Activated gamma-delta T cell treated with anti-CD3 and anti-CD28 coated beads, Interleukin-2, amount 50 U/mL, for 16 hours (primary cell): ENCODE data around the gene P2RY2.
"Not testable (repeated sequence)": the region's sequence is repeated elsewhere in the genome, so short reads cannot be mapped to it uniquely, and the experiment has no call there.

Experiments
- DNase-seq: peaks from one replicate; pipeline ENCODE4 v3.0.0-alpha.2; 2020; ENCODE audit warnings: low read depth

The P2RY2 gene

DNA sequence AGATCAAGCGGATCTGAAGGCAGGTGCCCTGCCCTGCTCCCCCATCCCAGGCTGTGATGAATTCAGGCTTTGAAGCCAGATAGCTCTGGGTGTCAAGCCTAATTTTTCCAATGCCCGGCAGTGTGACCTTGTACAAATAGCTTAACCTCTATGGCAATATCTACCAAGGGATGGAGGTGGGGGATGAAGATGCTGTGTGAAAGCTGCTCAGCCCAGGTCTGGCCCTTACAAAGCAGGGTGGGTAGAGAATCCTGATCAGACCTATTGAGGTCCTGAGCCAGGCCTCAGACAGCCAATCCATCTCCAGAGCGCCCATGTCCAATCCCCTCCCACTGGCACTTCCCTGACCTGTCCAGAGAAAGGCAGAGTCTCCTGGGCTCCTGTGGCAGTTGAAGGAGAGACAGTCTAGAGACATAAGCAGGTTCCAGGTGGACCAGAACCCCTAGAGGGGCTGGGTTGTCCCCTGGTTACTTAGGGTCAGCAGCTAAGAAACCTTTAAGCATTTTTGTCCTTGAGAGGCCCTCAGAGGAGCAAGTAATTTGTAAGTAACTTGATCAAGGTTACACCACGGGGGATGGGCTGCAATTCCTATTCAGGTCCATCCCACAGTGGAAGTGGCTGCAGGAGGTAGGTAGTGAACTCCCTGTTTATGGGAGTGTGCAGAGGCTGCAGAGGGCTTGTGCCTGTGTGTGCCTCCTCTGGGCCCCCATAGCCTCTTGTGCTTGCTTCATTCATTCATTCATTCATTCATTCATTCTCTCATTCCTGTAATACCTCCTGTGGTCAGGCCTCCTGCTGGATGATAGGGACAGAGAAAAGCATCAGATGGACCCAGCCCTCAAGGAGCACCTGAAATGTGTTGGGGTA is 10.4 kb downstream of the P2RY2 start:
- no peak for DNase-seq

DNA sequence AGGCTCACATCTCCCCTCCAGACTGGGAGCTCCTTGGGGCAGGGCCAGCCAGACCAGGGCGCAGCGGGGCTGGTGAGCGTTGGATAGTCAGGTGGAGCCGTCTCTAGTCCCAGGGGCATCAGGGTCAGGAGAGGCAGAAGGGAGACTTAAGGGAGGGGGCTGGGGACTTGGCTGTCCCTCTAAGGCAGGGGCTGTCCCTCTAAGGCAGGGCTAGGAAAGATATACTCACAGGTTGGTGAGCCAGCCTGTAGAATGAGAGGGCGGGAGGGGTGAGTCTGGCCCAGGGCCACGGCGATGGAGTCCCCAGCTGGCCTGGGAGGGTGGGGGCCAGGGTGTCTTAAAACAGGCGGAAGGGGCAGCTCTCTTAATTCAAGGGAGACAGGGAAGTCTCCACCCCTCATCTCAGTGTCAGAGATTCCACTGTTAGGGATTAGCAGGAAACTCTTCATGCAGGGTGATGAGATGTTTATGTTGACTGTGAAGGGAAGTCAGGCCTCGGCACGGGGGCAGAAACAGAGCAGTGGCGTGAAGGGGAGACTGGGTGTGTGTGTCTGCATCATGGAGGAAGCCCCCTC is 11.3 kb downstream of the P2RY2 start:
- no peak for DNase-seq

DNA sequence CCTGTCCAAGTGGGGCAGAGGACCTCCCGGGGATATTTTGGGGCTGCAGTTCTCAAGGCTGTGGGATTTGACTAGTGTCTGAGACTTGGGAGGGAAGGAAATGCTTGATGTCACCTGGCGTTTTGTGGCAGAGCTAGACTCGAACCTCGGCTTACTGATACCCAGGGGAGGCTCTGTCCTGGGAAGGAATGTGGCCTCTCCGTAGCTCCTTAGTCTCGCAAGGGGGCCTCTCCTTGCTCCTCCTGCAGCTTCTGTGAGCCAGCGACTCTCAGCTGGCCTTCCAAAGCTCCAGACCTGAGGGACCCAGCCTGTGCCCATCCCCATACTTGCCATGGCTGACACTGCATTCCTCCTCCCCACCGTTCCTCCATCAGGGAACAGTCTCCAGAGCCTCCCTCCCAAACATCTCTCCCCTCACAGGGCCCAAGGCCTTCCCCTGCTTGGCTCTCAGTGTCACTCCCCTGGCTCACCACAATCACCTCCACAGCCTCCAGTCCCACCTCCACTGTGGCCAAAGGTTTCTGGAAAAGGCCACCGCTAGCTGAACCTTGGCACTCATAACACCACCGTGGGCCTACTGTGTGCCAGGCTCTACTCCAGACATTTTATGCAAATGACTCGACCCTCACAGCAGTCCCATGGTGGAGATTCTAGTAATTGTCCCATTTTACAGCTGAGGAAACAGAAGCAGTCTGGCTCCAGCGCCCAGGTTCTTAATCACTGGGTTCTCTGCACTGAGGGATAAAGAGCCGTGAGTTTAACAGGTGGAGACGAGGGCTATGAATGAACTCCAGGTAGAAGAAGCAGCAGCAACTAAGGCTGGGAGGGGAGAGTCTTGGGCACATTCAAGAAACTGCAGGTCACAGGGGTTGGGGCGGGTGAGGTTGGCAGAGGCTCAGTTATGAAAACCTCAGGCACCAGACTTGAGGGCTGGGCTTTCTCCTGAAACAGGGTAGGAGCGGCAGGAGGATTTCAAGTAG is 12.1 kb downstream of the P2RY2 start:
- DNase-seq, result no peak

DNA sequence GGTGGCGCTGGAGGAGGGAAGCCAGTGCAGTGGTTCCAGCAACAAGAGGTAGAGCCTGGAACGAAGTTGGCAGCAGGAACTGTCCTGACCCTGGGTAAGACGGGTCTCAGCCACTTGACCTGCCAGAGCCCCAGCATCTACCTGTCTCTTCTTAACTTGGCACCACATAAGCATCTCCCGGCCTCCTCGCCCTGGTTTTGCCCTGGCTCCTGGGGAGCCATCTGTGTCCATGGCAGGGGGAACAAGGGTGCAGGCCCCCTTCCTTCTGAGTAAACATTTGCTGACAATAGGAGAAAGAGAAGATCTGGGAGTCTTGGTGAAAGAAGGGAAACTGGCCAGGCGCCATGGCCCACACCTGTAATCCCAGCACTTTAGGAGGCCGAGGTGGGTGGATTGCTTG is 12.8 kb downstream of the P2RY2 start:
- DNase-seq, result no peak

DNA sequence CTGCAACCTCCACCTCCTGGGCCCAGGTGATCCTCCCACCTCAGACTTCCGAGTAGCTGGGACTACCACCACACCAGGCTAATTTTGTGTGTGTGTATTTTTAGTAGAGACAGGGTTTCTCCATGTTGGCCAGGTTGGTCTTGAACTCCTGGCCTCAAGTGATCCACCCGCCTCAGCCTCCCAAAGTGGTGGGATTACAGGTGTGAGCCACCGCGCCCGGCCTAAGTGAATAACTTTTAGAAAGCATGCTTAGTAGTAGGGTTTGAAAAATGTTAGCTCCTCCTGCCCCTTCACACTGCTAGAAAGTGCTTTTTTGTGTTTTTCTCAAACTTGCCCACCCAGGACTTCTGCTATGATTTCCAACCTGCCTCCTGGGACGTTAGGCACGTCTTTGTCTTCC is 14.4 kb downstream of the P2RY2 start:
- not testable (repeated sequence) for DNase-seq

DNA sequence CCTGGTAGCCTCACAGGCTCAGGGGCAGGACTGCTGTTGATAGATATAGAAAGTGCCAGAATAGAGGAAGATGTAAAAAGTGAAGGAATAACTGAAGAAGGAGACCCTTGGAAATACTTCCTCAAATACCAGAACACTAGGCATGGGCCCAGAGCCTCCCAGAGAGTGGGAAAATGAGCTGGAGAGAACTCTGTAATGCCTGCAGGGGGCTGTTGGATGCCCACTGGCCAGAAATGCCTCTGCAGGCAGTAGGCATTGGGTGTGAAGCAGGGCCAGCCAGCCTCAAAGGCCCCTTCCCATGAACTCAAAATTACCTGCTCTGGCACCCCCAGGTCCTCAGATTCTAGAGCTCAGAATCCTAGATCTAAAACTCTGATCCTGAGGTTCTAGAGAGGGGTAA is 15.1 kb downstream of the P2RY2 start:
- no peak for DNase-seq

DNA sequence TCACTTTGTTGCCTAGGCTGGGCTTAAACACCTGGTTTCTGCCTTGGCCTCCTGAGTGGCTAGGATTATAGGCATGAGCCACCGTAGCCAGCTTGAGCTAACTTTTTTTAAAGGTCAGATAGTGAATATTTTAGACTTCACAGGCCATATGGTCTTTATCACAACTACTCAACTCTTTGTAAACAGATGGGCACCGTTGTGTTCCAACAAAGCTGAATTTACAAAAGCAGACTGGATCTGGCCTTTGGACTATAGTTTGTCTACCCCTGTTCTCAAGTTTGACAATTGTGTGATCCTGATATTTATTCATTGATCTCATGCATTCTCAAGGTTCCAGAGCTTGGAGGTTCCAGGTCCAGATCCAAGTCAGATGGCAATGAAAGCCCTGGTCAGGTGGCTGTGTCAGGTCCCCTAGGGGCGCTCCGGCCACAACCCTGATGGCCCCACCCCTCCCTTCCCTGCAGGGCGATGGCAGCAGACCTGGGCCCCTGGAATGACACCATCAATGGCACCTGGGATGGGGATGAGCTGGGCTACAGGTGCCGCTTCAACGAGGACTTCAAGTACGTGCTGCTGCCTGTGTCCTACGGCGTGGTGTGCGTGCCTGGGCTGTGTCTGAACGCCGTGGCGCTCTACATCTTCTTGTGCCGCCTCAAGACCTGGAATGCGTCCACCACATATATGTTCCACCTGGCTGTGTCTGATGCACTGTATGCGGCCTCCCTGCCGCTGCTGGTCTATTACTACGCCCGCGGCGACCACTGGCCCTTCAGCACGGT is 15.8 kb downstream of the P2RY2 start:
- DNase-seq, result no peak

DNA sequence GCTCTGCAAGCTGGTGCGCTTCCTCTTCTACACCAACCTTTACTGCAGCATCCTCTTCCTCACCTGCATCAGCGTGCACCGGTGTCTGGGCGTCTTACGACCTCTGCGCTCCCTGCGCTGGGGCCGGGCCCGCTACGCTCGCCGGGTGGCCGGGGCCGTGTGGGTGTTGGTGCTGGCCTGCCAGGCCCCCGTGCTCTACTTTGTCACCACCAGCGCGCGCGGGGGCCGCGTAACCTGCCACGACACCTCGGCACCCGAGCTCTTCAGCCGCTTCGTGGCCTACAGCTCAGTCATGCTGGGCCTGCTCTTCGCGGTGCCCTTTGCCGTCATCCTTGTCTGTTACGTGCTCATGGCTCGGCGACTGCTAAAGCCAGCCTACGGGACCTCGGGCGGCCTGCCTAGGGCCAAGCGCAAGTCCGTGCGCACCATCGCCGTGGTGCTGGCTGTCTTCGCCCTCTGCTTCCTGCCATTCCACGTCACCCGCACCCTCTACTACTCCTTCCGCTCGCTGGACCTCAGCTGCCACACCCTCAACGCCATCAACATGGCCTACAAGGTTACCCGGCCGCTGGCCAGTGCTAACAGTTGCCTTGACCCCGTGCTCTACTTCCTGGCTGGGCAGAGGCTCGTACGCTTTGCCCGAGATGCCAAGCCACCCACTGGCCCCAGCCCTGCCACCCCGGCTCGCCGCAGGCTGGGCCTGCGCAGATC is 16.5 kb downstream of the P2RY2 start:
- no peak for DNase-seq

DNA sequence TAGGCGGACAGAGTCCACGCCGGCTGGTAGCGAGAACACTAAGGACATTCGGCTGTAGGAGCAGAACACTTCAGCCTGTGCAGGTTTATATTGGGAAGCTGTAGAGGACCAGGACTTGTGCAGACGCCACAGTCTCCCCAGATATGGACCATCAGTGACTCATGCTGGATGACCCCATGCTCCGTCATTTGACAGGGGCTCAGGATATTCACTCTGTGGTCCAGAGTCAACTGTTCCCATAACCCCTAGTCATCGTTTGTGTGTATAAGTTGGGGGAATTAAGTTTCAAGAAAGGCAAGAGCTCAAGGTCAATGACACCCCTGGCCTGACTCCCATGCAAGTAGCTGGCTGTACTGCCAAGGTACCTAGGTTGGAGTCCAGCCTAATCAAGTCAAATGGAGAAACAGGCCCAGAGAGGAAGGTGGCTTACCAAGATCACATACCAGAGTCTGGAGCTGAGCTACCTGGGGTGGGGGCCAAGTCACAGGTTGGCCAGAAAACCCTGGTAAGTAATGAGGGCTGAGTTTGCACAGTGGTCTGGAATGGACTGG is 17.2 kb downstream of the P2RY2 start:
- DNase-seq, result no peak

DNA sequence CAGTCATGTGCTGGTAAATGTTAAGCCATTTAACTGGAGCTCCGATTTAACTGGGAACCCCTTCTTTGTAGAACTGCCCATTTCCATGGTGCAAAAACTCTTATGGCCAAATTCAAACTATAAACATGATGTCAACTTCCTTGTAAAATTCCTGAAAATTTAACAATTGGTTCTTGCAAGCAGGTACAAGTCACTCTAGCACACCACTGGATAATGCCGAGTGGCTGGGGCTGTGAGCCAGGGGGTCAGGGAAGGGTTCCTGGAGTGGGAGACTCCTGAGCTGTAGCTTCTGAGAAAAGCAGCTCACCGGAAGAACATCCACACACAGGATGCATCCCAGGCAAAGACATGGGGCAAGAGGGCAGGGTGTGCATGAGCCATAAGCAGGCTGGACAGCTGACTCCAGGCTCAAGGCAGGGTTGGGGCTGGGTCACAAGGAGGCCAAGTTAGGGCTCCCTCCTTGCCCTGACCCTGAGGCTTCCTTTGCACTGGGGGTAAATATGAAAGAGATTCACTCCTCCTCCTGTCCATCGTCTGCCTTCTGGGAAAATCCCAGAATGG is 18.2 kb downstream of the P2RY2 start:
- DNase-seq, result no peak

DNA sequence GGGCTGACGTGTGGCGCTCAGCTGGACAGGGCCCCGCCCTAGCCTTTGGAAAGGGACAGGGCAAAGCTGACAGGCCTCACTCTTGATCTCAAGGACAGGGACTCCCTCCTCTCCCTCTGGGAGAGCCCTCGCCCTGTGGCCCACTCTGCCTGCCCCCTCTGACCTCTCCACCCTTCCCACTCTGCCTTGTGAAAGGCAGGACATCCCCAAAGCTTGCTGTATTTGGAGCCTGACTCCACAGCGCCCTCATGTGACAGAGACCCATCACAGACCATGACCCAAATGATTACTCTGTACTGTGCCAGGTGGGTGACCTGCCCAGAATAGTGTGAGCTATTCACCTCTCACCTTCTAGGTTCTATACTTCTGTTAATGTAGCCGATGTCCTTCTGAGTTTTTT is 18.8 kb downstream of the P2RY2 start:
- DNase-seq, result no peak

DNA sequence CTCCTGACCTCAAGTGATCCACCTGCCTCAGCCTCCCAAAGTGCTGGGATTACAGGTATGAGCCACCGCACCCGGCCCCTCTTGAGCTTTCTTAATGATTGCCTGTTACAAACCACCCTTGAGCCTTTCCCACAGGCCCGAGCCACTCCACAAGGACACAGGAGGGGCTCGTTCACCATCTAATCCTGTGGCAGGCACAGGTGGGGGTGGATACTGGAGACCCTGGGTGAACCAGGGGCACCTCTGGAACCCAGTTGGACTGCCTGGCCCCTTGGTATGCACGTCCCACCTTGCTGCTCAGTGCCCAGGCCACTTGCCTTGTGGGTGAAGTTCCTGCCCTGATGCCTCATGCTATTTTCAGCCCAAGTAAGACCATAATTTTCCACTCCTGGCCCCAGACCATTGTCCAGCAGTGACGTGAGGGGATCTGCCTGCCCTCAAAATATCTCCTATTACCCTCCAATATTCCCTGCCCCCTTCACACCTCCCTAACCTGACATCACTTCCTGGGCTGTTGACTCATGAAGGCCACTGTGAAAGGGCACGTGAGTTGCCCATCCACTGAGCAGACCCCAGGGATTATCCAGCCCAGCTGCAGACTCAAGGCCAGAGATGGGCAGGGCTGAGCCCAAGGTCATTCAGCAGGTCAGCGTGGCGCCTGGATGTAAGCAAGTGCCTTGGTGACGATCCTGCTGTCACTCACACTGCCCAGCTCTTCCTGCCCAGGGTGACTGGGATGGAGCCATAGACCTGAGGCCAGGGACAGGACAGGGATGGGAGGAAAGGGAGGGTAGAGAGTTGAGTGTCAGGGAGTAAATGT is 19.6 kb downstream of the P2RY2 start:
- no peak for DNase-seq

DNA sequence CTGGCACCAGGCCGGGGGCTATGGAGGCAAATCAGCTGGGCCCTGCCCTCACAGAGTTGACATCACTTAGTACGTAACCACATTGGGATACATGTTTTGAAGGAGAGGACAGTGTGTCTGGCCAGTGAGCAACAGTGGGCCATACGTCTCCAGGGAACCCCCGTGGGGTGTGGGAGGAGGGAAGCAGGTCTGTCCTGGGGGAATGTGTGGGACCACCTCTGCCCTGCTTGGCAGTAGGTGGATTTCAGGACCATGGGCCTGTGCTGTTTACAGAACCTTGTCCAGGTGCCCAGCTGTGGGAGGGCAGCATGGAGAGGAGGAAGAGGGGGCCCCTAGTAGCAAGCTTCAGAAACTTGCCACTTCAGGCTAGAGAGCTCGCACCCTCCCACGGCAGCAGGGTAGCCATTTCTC is 21.0 kb downstream of the P2RY2 start:
- DNase-seq, result no peak

DNA sequence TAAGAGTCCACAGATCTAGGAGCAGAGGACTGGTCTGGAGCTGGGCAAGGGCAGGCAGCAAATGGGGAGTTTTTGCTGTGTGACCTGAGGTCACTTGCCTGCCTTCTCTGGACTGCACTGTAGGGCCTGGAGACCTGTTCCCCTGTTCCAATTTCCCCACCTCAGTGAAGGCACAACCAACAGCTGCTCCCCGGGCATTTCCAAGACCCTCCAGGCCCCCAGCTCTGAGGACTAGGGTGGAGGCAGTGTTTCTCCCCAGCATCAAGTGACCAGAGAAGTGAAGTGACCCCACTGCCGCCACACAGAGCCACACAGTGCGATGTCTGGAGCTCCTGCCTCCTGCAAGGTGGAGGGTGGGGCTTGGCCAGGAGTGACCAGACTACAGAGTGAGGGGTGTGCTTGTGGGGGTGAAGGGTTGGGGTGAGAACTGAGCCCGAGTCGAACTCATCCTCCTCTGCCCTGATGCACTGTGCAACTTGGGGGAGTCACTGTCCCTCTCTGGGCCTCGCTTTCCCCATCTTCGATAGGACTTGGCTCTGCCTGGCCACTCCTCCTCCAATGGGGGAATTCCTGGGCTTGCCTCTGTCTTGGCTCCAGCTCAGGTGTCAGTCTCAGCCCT is 21.6 kb downstream of the P2RY2 start:
- no peak for DNase-seq

DNA sequence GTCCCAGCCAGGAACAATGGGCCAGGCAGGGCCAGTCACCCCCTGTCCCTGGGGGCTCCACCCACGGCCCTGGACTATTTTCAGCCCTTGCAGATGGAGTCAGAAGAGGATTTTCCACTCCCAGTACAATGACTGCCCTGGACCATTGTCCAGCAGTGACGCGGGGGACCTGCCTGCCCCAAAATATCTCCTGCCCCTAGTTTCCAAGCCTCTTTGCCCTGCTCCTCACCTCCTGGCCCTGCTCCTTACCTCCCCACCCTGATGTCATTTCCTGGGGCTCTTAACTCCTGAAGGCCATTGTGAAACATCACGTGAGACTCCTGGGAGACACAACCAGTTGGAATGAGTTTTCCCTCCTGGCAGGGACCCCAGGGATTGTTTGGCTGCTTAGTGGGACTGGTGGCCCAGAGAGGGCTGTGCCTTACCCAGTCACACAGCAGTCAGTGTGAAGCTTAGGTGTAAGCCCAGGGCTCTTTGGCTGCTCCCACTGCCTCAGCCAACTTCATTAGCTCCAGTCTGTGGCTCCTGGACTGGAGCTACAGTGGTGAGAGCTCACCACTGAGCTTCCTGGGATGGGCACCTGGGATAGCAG is 22.2 kb downstream of the P2RY2 start:
- no peak for DNase-seq

DNA sequence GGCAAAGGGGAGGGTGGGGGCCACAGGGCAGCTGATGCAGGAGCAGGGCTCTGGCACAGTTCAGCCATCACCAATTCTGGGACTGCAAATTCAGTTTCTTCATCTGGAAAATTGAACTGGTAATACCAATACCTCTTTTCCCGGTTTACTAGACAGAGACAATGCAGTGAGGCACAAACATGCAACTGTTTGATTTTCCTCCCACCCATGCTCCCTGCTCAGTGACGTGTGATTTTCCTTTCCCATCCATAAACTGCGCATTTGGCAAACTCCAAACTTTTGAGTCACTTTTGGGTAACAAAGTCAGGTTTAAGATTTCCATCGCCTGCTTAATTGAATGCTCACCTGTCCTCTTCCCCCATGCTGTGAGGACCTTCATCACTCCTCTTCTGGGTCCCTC is 23.2 kb downstream of the P2RY2 start:
- no peak for DNase-seq

DNA sequence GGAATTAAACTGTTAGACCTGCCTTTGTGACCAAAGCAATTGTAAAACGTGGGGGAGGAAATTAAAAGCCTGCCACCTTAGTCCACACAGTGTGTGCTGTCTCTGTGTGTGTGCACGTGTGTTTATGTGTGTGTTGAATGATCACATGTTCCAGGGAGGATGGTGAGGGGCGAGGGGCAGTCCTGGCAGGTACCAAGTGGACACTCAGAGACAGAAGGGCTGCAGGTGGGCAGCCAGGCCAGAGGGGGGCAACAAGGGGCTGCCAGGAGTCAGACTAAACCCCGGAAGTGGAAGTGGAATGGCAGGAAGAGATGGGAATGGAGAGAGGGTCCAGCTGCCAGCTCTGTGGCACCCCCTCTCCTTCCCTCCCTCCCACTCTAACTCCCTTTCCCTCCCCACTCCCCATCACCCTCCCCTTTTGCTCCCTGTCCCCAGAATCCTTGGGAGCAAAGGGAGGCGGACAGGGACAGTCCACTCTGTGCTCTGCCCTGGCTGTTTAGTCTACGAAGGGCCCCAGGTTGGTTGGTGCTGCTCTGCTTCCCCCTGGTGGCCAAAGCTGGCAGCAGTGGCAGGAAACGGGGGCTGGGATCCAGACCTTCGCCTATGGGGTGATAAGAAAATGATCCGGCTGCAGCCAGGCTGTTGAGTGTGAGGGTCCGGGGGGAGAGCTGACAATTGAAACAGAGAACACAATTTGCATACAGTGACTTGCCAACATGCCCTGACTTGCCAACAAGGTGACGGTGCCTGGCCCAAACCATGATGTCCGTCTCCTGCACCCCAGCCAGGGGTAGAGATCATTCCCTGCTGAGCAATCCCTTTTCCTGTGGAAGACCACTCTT is 24.4 kb downstream of the P2RY2 start:
- peak; percentile 58 for DNase-seq

DNA sequence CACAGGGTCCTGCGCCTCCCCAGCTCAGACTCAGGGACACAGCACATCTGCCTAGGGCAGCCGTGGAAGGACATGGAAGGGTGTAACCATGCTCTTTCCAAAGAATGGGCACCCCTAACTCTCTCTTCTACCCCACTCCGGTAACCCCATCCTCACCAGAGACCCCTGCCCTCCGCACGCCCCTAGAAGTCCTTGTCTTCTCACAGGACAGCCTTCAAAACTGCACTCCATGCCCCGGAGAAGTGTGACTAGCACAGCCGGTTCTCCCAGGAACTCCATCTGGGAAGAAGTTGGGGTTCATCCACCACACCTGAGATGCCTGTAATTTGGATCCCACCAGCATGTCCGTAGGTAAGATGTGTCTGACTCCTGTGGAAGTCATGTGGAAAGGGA is 25.0 kb downstream of the P2RY2 start:
- DNase-seq, result no peak
